GM19035 (cell line): ENCODE data around the gene PRRT2.

Experiments used
- ATAC-seq: cut with Tn5 transposase; IDR thresholded peaks from one replicate; pipeline ENCODE4 v1.9.1; 2021; ENCODE audit not compliant: unreplicated experiment

Gene PRRT2

GRCh38 chr16:29811170-29811895 is 660 bp upstream of the PRRT2 start:
- ATAC-seq = peak; percentile 32

DNA sequence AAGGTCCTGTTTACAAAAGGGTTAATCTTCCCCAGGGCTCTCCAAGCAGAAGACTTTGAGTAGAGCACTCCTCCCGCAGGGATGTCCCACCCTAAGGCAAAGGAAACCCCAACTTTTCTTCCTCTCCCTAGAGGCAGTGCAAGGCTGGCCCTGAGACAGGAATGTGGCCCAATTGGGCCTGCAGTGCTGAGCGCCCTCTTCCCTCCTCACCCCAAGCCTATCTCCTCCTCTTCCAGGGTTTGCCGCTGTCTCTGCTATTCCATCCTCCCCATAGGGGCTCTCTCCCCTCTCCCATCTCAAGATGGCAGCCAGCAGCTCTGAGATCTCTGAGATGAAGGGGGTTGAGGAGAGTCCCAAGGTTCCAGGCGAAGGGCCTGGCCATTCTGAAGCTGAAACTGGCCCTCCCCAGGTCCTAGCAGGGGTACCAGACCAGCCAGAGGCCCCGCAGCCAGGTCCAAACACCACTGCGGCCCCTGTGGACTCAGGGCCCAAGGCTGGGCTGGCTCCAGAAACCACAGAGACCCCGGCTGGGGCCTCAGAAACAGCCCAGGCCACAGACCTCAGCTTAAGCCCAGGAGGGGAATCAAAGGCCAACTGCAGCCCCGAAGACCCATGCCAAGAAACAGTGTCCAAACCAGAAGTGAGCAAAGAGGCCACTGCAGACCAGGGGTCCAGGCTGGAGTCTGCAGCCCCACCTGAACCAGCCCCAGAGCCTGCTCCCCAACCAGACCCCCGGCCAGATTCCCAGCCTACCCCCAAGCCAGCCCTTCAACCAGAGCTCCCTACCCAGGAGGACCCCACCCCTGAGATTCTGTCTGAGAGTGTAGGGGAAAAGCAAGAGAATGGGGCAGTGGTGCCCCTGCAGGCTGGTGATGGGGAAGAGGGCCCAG is 1.0 kb downstream of the PRRT2 start:
- ATAC-seq = no peak

- ATAC-seq = no peak
Measured at GRCh38 chr16:29813644-29814562, 1.9 kb downstream of the PRRT2 start.

DNA sequence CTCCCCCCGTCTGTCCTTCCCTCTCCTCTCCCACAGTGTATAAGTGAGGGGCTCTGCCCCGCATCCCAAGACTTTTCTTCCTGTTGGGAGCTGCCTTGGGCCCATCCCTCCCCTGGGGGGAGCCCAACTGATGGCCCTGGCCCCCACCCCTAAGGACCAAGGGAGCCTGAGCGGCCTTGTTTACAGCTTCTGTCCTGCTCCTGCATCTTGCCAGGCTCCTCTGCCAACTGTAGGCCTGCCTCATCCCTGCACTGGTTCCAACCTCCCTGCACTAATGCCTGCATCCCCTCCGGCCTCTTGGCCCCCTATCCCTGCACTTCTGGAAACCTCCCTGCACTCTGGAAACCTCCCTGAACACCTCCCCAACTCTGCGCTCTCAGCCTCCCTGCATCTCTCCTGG is 2.6 kb downstream of the PRRT2 start:
- ATAC-seq = no peak

GRCh38 chr16:29815032-29815721 is 3.2 kb downstream of the PRRT2 start:
- ATAC-seq = no peak

- ATAC-seq = peak; percentile 57
Measured at GRCh38 chr16:29815793-29816693, 4.0 kb downstream of the PRRT2 start, which contains the start of gene PAGR1. Gene PAGR1, plus strand, starts transcription at chr16:29816152. Its CDS starts 374 bp downstream, at chr16:29816526.

GRCh38 chr16:29816694-29817441 is 4.9 kb downstream of the PRRT2 start:
- ATAC-seq = peak; percentile 10

- no peak for ATAC-seq
Measured at GRCh38 chr16:29818082-29818481, 6.1 kb downstream of the PRRT2 start.

- ATAC-seq = no peak
Measured at GRCh38 chr16:29819506-29819905, 7.5 kb downstream of the PRRT2 start.

DNA sequence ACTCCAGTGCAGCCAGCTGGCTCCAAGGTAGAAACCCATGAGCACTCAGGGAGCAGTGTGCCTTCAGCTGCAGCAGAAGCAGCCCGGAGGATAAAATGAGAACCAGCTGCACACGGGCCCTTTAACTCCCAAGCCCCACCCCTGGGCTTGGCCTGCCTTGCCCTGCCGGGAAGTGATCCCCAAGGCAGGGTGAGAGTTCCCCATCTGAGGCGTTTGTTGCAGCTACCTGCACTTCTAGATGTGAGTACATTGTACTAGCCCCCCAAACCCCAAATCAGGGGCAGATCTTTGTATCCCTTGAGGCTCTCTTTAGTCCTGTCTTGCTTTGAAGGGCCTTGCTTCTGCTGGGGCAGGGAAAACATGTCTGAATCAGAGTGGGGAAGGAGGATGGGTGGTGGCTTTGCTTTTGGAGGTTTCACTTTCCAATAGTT is 8.3 kb downstream of the PRRT2 start, which contains the start of gene MVP:
TSS of gene MVP (plus strand) at position 192 of the 431 bp plus-strand sequence. CDS start 10,088 bp downstream, outside the sequence.
- ATAC-seq = no peak

DNA sequence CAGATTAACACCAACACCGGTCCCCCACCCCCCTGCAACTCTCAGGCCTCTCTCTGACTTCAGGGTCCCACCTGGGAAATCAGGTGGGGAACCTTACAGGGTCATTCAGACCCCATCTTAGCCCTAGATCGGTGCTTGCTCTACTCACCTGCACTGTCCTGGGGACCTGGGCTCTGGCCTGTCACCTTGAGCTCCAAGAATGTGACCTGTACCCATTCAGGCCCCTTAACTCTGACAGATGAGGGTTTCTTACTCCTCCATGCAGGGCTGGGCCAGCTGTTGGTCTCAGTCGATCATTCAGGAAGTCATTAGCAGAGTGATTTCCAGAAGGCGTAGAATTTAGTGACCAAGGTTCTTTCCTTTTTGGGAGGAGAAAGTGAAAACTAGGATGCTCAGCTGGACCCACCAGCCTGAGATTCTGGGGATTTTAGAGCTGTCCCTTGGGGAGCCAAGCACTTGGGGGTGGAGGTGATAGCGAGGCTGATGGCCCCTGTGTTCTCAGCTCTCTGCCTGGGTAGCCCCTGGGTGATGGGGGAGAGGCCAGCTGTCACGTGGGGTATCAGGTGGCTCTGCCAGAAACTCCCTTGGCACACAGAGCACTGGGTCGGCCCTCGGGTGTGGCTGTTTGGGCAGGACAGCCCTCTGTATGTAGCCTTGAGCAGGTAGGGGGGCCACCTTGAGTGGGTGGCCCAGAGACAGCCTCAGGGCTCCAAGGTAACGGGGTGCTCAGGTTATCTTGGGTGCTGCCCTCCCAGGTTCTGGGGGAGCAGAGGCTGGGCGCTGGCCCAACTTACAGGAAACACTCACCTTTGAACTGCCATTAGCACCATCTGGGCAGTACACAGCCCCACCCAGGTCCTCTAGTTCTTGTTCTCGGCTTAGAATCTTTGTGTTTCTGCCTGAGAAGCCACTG is 9.0 kb downstream of the PRRT2 start:
- ATAC-seq = peak; percentile 45

- no peak for ATAC-seq
Measured at GRCh38 chr16:29821643-29822115, 9.7 kb downstream of the PRRT2 start.

DNA sequence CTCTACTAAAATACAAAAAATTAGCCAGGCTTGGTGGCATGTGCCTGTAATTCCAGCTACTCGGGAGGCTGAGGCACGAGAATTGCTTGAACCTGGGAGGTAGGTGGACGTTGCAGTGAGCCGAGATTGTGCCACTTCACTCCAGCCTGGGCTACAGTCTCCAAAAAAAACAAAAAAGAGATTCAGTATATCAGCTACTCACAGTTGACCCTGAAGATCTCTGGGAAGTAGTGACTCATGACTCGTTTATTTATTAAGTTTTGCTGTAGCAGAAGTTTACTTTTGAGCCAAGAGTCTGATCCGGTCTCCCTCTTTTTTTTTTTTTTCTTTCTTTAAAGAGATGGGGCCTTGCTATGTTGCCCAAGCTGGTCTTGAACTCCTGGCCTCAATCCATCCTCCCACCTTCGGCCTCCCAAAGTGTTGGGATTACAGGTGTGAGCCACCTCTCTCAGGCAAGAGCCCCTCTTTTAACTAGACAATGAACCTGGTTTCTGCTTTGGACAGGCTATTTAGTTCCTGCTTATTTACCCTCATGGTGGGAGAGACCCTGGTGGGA is 12.7 kb downstream of the PRRT2 start:
- no peak for ATAC-seq

- no peak for ATAC-seq
Measured at GRCh38 chr16:29825145-29826044, 13.4 kb downstream of the PRRT2 start.

DNA sequence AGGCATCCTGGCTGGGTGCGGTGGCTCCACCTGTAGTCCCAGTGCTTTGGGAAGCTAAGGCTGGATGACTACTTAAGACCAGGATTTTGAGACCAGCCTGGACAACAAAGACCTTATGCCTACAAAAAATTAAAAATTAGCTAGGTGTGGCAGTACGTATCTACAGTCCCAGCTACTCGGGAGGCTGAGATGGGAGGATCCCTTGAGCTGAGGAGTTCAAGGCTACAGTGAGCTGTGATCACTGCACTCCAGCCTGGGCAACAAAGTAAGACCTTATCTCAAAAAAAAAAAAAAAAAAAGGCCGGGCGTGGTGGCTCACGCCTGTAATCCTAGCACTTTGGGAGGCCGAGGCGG is 14.3 kb downstream of the PRRT2 start:
- ATAC-seq = no peak

DNA sequence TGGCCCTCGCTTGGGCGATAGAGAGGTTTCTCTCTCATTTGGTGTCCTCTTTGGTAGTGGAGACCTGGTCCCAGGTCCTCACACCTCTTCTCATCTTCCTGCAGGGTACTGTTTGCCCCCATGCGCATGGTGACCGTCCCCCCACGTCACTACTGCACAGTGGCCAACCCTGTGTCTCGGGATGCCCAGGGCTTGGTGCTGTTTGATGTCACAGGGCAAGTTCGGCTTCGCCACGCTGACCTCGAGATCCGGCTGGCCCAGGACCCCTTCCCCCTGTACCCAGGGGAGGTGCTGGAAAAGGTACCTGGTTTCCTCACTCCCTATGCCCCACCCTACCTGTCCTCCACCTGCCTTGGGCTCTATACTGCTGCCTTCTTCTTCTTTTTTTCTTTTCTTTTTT is 18.8 kb downstream of the PRRT2 start:
- ATAC-seq = no peak
